ENCODE data around the gene RAB9A.

Gene RAB9A

GRCh38 chrX:13655674-13656073 lies 33.3 kb upstream of the RAB9A start:
- peaks cover 0 to 7% of the 10 kb centered on the region in 2 experiments for H3K27me3 ChIP-seq (ENCODE audit: control insufficient read depth in 1 of 2, insufficient read depth in 1 of 2, low read length in 2 of 2)
- H3K14ac ChIP-seq (ENCODE audit: low read length in 2 of 2) = no peak overlapping the region
- no peak overlapping the region for H2BK120ac ChIP-seq (ENCODE audit: low read depth, low read length)
- DNase-seq = no peak
- H2BK12ac ChIP-seq (ENCODE audit: low read length in 2 of 2) = no peak overlapping the region
- no peak overlapping the region for H3K27ac ChIP-seq (ENCODE audit: low read length, poor library complexity, severe bottlenecking)
- H3K4ac ChIP-seq (ENCODE audit: low read depth in 1 of 2, low read length in 2 of 2) = no peak overlapping the region
- no peak overlapping the region for H4K91ac ChIP-seq (ENCODE audit: low read length)
- no peaks in the 10 kb centered on the region for H3K79me1 ChIP-seq (replicated peaks; ENCODE audit: low read length, poor library complexity, severe bottlenecking)
- no peak overlapping the region for H4K8ac ChIP-seq (ENCODE audit: low read length)
- H3K9me3 ChIP-seq (ENCODE audit: control insufficient read depth, low read length) = no peaks in the 10 kb centered on the region
- no peak overlapping the region for H2AFZ ChIP-seq (ENCODE audit: low read depth, low read length)
- WGBS = 88% methylated on average over 3 of the region's 3 CpGs
- no peak overlapping the region for H2AK5ac ChIP-seq (ENCODE audit: low read length, severe bottlenecking)
- H3K9ac ChIP-seq (ENCODE audit: low read length) = no peak overlapping the region
- no peaks in the 10 kb centered on the region for H3K4me1 ChIP-seq (ENCODE audit: control insufficient read depth, insufficient read depth, low read depth, low read length)
- no peak overlapping the region for H2BK15ac ChIP-seq (ENCODE audit: low read depth, poor library complexity, severe bottlenecking)
- peaks cover 0 to 3% of the 10 kb centered on the region in 2 experiments for H3K36me3 ChIP-seq (ENCODE audit: control insufficient read depth in 1 of 2, insufficient read depth in 2 of 2, low read depth in 1 of 2, low read length in 2 of 2)
- no peak overlapping the region for H3K18ac ChIP-seq (ENCODE audit: low read depth in 1 of 2, low read length in 2 of 2)
- no peak overlapping the region for H3K4me3 ChIP-seq (ENCODE audit: insufficient read depth in 1 of 2, low read depth in 1 of 2, low read length in 2 of 2)
- no peak overlapping the region for H3K4me2 ChIP-seq (ENCODE audit: low read length, poor library complexity, severe bottlenecking)
- H3K23ac ChIP-seq (ENCODE audit: low read length in 2 of 2) = no peak overlapping the region
- no peak overlapping the region for H2BK5ac ChIP-seq (ENCODE audit: low read depth, low read length, poor library complexity, severe bottlenecking)

GRCh38 chrX:13658602-13659001 lies 30.3 kb upstream of the RAB9A start:
- H3K4ac ChIP-seq (ENCODE audit: low read depth in 1 of 2, low read length in 2 of 2) = no peak overlapping the region
- no peak overlapping the region for H3K27ac ChIP-seq (ENCODE audit: low read length, poor library complexity, severe bottlenecking)
- peak overlapping the region; percentile 63 for H3K9ac ChIP-seq (ENCODE audit: low read length)
- H2AFZ ChIP-seq (ENCODE audit: low read depth, low read length) = no peak overlapping the region
- H2AK5ac ChIP-seq (ENCODE audit: low read length, severe bottlenecking) = no peak overlapping the region
- H2BK15ac ChIP-seq (ENCODE audit: low read depth, poor library complexity, severe bottlenecking) = no peak overlapping the region
- H3K79me1 ChIP-seq (replicated peaks; ENCODE audit: low read length, poor library complexity, severe bottlenecking) = no peaks in the 10 kb centered on the region
- H3K9me3 ChIP-seq (ENCODE audit: control insufficient read depth, low read length) = no peaks in the 10 kb centered on the region
- no peak overlapping the region for H3K4me2 ChIP-seq (ENCODE audit: low read length, poor library complexity, severe bottlenecking)
- H4K91ac ChIP-seq (ENCODE audit: low read length) = no peak overlapping the region
- H4K8ac ChIP-seq (ENCODE audit: low read length) = no peak overlapping the region
- no peaks in the 10 kb centered on the region for H3K4me1 ChIP-seq (ENCODE audit: control insufficient read depth, insufficient read depth, low read depth, low read length)
- no peak overlapping the region for H3K14ac ChIP-seq (ENCODE audit: low read length in 2 of 2)
- peak; percentile 56 for DNase-seq
- H3K36me3 ChIP-seq (ENCODE audit: control insufficient read depth in 1 of 2, insufficient read depth in 2 of 2, low read depth in 1 of 2, low read length in 2 of 2) = peaks cover 0 to 8% of the 10 kb centered on the region in 2 experiments
- H3K23ac ChIP-seq (ENCODE audit: low read length in 2 of 2) = no peak overlapping the region
- WGBS = no CpG with 5 or more reads among the region's 2 CpGs
- H3K18ac ChIP-seq (ENCODE audit: low read depth in 1 of 2, low read length in 2 of 2) = no peak overlapping the region
- peaks cover 0 to 7% of the 10 kb centered on the region in 2 experiments for H3K27me3 ChIP-seq (ENCODE audit: control insufficient read depth in 1 of 2, insufficient read depth in 1 of 2, low read length in 2 of 2)
- H2BK5ac ChIP-seq (ENCODE audit: low read depth, low read length, poor library complexity, severe bottlenecking) = no peak overlapping the region
- no peak overlapping the region for H2BK12ac ChIP-seq (ENCODE audit: low read length in 2 of 2)
- no peak overlapping the region for H2BK120ac ChIP-seq (ENCODE audit: low read depth, low read length)
- no peak overlapping the region for H3K4me3 ChIP-seq (ENCODE audit: insufficient read depth in 1 of 2, low read depth in 1 of 2, low read length in 2 of 2)

GRCh38 chrX:13659063-13659462 lies 29.9 kb upstream of the RAB9A start:
- Histone ChIP-seq H3K23ac (ENCODE audit: low read length in 2 of 2) (no peak overlapping the region), H3K18ac (ENCODE audit: low read depth in 1 of 2, low read length in 2 of 2) (no peak overlapping the region), H2BK120ac (ENCODE audit: low read depth, low read length) (no peak overlapping the region), H4K8ac (ENCODE audit: low read length) (no peak overlapping the region), H3K14ac (ENCODE audit: low read length in 2 of 2) (no peak overlapping the region), H3K4ac (ENCODE audit: low read depth in 1 of 2, low read length in 2 of 2) (no peak overlapping the region), H4K91ac (ENCODE audit: low read length) (no peak overlapping the region), H3K9me3 (ENCODE audit: control insufficient read depth, low read length) (no peaks in the 10 kb centered on the region), H3K27ac (ENCODE audit: low read length, poor library complexity, severe bottlenecking) (no peak overlapping the region), H3K79me1 (replicated peaks; ENCODE audit: low read length, poor library complexity, severe bottlenecking) (no peaks in the 10 kb centered on the region), H3K9ac (ENCODE audit: low read length) (peak overlapping the region; percentile 63), H3K36me3 (ENCODE audit: control insufficient read depth in 1 of 2, insufficient read depth in 2 of 2, low read depth in 1 of 2, low read length in 2 of 2) (peaks cover 0 to 10% of the 10 kb centered on the region in 2 experiments), H2BK5ac (ENCODE audit: low read depth, low read length, poor library complexity, severe bottlenecking) (no peak overlapping the region), H2AK5ac (ENCODE audit: low read length, severe bottlenecking) (no peak overlapping the region), H3K4me1 (ENCODE audit: control insufficient read depth, insufficient read depth, low read depth, low read length) (no peaks in the 10 kb centered on the region), H2BK15ac (ENCODE audit: low read depth, poor library complexity, severe bottlenecking) (no peak overlapping the region), H2AFZ (ENCODE audit: low read depth, low read length) (no peak overlapping the region), H2BK12ac (ENCODE audit: low read length in 2 of 2) (no peak overlapping the region), H3K27me3 (ENCODE audit: control insufficient read depth in 1 of 2, insufficient read depth in 1 of 2, low read length in 2 of 2) (peaks cover 0 to 7% of the 10 kb centered on the region in 2 experiments), H3K4me2 (ENCODE audit: low read length, poor library complexity, severe bottlenecking) (no peak overlapping the region), H3K4me3 (ENCODE audit: insufficient read depth in 1 of 2, low read depth in 1 of 2, low read length in 2 of 2) (peak overlapping the region in 1 of 2 experiments; percentile 5)
- WGBS = 53% methylated on average over 3 of the region's 6 CpGs
- DNase-seq = peak; percentile 64

- H2BK12ac ChIP-seq (ENCODE audit: low read length in 2 of 2) = no peak overlapping the region
- H3K27ac ChIP-seq (ENCODE audit: low read length, poor library complexity, severe bottlenecking) = no peak overlapping the region
- H3K18ac ChIP-seq (ENCODE audit: low read depth in 1 of 2, low read length in 2 of 2) = no peak overlapping the region
- H3K23ac ChIP-seq (ENCODE audit: low read length in 2 of 2) = no peak overlapping the region
- WGBS = 70% methylated on average over 4 of the region's 6 CpGs
- H3K4me3 ChIP-seq (ENCODE audit: insufficient read depth in 1 of 2, low read depth in 1 of 2, low read length in 2 of 2) = peak overlapping the region in 1 of 2 experiments; percentile 73
- no peak overlapping the region for H3K4ac ChIP-seq (ENCODE audit: low read depth in 1 of 2, low read length in 2 of 2)
- peak overlapping the region; percentile 88 for H3K9ac ChIP-seq (ENCODE audit: low read length)
- H3K4me1 ChIP-seq (ENCODE audit: control insufficient read depth, insufficient read depth, low read depth, low read length) = no peaks in the 10 kb centered on the region
- H2AFZ ChIP-seq (ENCODE audit: low read depth, low read length) = no peak overlapping the region
- peaks cover 0 to 3% of the 10 kb centered on the region in 2 experiments for H3K27me3 ChIP-seq (ENCODE audit: control insufficient read depth in 1 of 2, insufficient read depth in 1 of 2, low read length in 2 of 2)
- no peak overlapping the region for H2BK5ac ChIP-seq (ENCODE audit: low read depth, low read length, poor library complexity, severe bottlenecking)
- H2BK120ac ChIP-seq (ENCODE audit: low read depth, low read length) = no peak overlapping the region
- no peaks in the 10 kb centered on the region for H3K9me3 ChIP-seq (ENCODE audit: control insufficient read depth, low read length)
- no peak overlapping the region for H4K8ac ChIP-seq (ENCODE audit: low read length)
- DNase-seq = no peak
- no peak overlapping the region for H2BK15ac ChIP-seq (ENCODE audit: low read depth, poor library complexity, severe bottlenecking)
- peaks cover 0 to 8% of the 10 kb centered on the region in 2 experiments for H3K36me3 ChIP-seq (ENCODE audit: control insufficient read depth in 1 of 2, insufficient read depth in 2 of 2, low read depth in 1 of 2, low read length in 2 of 2)
- H3K4me2 ChIP-seq (ENCODE audit: low read length, poor library complexity, severe bottlenecking) = no peak overlapping the region
- H3K14ac ChIP-seq (ENCODE audit: low read length in 2 of 2) = no peak overlapping the region
- no peak overlapping the region for H2AK5ac ChIP-seq (ENCODE audit: low read length, severe bottlenecking)
- H4K91ac ChIP-seq (ENCODE audit: low read length) = no peak overlapping the region
- H3K79me1 ChIP-seq (replicated peaks; ENCODE audit: low read length, poor library complexity, severe bottlenecking) = no peaks in the 10 kb centered on the region
These were observed 27.1 kb upstream of the RAB9A start for GRCh38 chrX:13661735-13662288.
